AG09319 (cell line): ENCODE data around the gene TMED4.

Experiments used
- DNase-seq: peaks from one replicate; pipeline ENCODE4 v3.0.0-alpha.2; 2010; ENCODE audit warnings: low read depth; ENCODE audit errors: extremely low read depth
- CTCF ChIP-seq: IDR thresholded peaks from 2 replicates; pipeline ENCODE4 v1.5.1; 2011; ENCODE audit warnings: low read depth, mild to moderate bottlenecking, inconsistent platforms, low read length, moderate library complexity

The TMED4 gene

GRCh38 chr7:44541876-44542610 is 40.0 kb downstream of the TMED4 start:
- TF ChIP-seq CTCF: no peak
- DNase-seq: no peak

GRCh38 chr7:44541028-44541869 is 40.8 kb downstream of the TMED4 start, which contains the start of gene NPC1L1:
TSS of gene NPC1L1 (minus strand) at chr7:44541330. CDS start at chr7:44541259, 71 bp downstream.
- TF ChIP-seq CTCF: no peak

GRCh38 chr7:44540592-44541027 is 41.4 kb downstream of the TMED4 start:
- TF ChIP-seq CTCF: no peak
- no peak for DNase-seq

More at GRCh38 chr7:44541028-44541869, 40.8 kb downstream of the TMED4 start, which contains the start of gene NPC1L1:
- DNase-seq: no peak

- no peak for TF ChIP-seq CTCF
- no peak for DNase-seq
Observed at GRCh38 chr7:44539669-44540506, 42.1 kb downstream of the TMED4 start.

- no peak for DNase-seq
- TF ChIP-seq CTCF: no peak
Observed at GRCh38 chr7:44538798-44539668, 43.0 kb downstream of the TMED4 start.

GRCh38 chr7:44538093-44538797 is 43.8 kb downstream of the TMED4 start:
- no peak for TF ChIP-seq CTCF
- no peak for DNase-seq
